ENCODE data around the gene CCR6. TPM values are rescaled to one million over a fixed set of nuclear protein-coding genes. Genes with fewer than 3 reads are reported as not detected.

CCR6 gene
- total and polyA plus RNA-seq, 12 donors, result not detected

GRCh38 chr6:167161851-167162467 is 39.1 kb downstream of the CCR6 start:
- no peaks in the 10 kb centered on the region for H3K4me1 ChIP-seq (replicated peaks in 1 of 2)
- H3K27ac ChIP-seq, result no peak overlapping the region
- H3K9me3 ChIP-seq (replicated peaks in 1 of 3), result no peaks in the 10 kb centered on the region
- no peaks in the 10 kb centered on the region for H3K36me3 ChIP-seq (replicated peaks in 1 of 2)
- WGBS, 4 donors, result 92 to 96% (median 95%) methylated on average over 5 of the region's 5 CpGs
- intact Hi-C loops (cut with DNase I), result no loop called here
- DNase-seq, result no peak
- TF ChIP-seq CTCF (IDR thresholded peaks at IDR 0.05) (no peak), POLR2A (IDR thresholded peaks at IDR 0.05) (no peak)
- H3K4me3 ChIP-seq, result no peak overlapping the region
- no peaks in the 10 kb centered on the region for H3K27me3 ChIP-seq

- Histone ChIP-seq H3K36me3 (replicated peaks in 1 of 2) (no peaks in the 10 kb centered on the region), H3K9me3 (replicated peaks in 1 of 3) (no peaks in the 10 kb centered on the region), H3K27ac (no peak overlapping the region), H3K4me3 (no peak overlapping the region), H3K4me1 (replicated peaks in 1 of 2) (no peaks in the 10 kb centered on the region), H3K27me3 (no peaks in the 10 kb centered on the region)
- TF ChIP-seq POLR2A (IDR thresholded peaks at IDR 0.05), result no peak
- TF ChIP-seq CTCF (IDR thresholded peaks at IDR 0.05), result no peak
- intact Hi-C loops (cut with DNase I), result no loop called here
- no peak for DNase-seq
- 79 to 82% (median 81%) methylated on average over 11 to 12 of the region's 12 CpGs for WGBS, 4 donors
These were observed 39.7 kb downstream of the CCR6 start for GRCh38 chr6:167162591-167162990.

GRCh38 chr6:167163476-167164011 is 40.6 kb downstream of the CCR6 start:
- intact Hi-C loops (cut with DNase I), result no loop called here
- 70 to 77% (median 74%) methylated on average over 9 of the region's 9 CpGs for WGBS, 4 donors
- Histone ChIP-seq H3K36me3 (replicated peaks in 1 of 2) (no peaks in the 10 kb centered on the region), H3K27me3 (no peaks in the 10 kb centered on the region), H3K27ac (no peak overlapping the region), H3K4me3 (no peak overlapping the region), H3K9me3 (replicated peaks in 1 of 3) (no peaks in the 10 kb centered on the region), H3K4me1 (replicated peaks in 1 of 2) (no peaks in the 10 kb centered on the region)
- TF ChIP-seq POLR2A (IDR thresholded peaks at IDR 0.05) (no peak), CTCF (IDR thresholded peaks at IDR 0.05) (no peak)
- no peak for DNase-seq

- TF ChIP-seq CTCF (IDR thresholded peaks at IDR 0.05), result no peak
- no peak overlapping the region for H3K4me3 ChIP-seq
- no peaks in the 10 kb centered on the region for H3K9me3 ChIP-seq (replicated peaks in 1 of 3)
- no peaks in the 10 kb centered on the region for H3K4me1 ChIP-seq (replicated peaks in 1 of 2)
- H3K27ac ChIP-seq, result no peak overlapping the region
- intact Hi-C loops (cut with DNase I), result no loop called here
- no peaks in the 10 kb centered on the region for H3K27me3 ChIP-seq
- 58 to 62% (median 61%) methylated on average over 3 of the region's 3 CpGs for WGBS, 4 donors
- H3K36me3 ChIP-seq (replicated peaks in 1 of 2), result no peaks in the 10 kb centered on the region
- no peak for DNase-seq
These were observed 41.4 kb downstream of the CCR6 start for GRCh38 chr6:167164261-167164660.
